ENCODE results near the gene NKTR.
"Not testable (repeated sequence)": the region's sequence is repeated elsewhere in the genome, so short reads cannot be mapped to it uniquely, and the experiment has no call there.

Gene NKTR

DNA sequence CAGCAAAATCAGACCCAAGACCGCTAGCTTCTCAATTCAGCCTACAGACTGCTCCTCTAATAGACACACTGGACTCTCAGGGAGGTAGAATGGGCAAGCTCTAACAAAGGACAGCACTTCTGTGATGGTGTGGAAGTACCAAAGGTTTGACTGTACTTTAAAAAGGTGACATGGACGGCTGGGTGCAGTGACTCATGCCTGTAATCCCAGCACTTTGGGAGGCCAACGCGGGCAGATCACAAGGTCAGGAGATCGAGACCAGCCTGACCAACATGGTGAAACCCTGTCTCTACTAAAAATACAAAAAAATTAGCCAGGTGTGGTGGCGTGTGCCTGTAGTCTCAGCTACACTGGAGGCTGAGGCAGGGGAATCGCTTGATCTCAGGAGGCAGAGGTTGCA, 3.4 kb upstream of the NKTR start:
- not testable (repeated sequence) for H3K4me1 ChIP-seq (ENCODE audit: control insufficient read depth, insufficient read depth, low read length, unreplicated experiment); H3K27me3 ChIP-seq (ENCODE audit: insufficient read depth, low read length); H3K4me3 ChIP-seq (ENCODE audit: low read depth, low read length); H3K27ac ChIP-seq (ENCODE audit: low read depth, low read length); H2AFZ ChIP-seq (ENCODE audit: low read length, unreplicated experiment)
- Histone ChIP-seq H3K36me3 (ENCODE audit: insufficient read depth, low read length) (peaks cover 22% of the 10 kb centered on the region), H3K79me2 (ENCODE audit: control insufficient read depth, insufficient read depth, low read length, unreplicated experiment) (peaks cover 23% of the 10 kb centered on the region)

DNA sequence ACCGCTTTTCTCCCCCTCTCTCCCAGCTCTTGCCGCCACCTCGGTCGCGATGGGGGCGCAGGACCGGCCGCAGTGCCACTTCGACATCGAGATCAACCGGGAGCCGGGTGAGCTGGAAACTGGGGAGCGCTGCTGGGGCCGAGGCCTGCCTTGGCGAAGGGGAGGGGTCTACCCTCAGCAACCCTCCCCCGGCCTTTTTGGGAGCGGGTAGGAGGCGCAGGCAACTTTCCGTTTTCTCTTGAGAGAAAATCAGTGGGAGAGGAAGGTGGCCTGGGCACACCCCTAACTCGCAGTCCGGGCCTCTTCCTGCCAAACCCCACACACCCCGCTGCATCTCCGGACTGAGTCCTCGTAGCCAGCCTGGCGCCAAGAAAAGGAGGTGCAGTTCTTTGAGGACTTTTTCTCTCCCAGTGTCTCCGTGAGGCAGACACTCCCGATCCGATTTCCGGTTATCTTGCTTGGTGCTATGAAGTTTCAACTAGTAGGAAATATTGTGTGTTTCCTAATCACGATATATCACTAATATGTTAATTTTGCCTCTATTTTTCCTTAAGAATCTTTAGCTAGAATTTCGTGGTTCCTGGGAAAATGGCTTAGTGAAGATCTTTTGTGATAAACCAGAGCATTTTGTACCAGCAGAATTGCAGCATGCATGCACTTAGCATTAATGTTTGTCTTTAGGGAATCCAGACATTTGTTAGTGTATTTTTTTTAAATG, 631 bp downstream of the NKTR start:
- H3K4me1 ChIP-seq (ENCODE audit: control insufficient read depth, insufficient read depth, low read length, unreplicated experiment), result peaks cover 13% of the 10 kb centered on the region
- H3K27ac ChIP-seq (ENCODE audit: low read depth, low read length), result peak overlapping the region; percentile 83
- H3K4me3 ChIP-seq (ENCODE audit: low read depth, low read length), result peak overlapping the region; percentile 80
- H2AFZ ChIP-seq (ENCODE audit: low read length, unreplicated experiment), result peak overlapping the region; percentile 91
- no peaks in the 10 kb centered on the region for H3K27me3 ChIP-seq (ENCODE audit: insufficient read depth, low read length)
- peaks cover 15% of the 10 kb centered on the region for H3K36me3 ChIP-seq (ENCODE audit: insufficient read depth, low read length)
- H3K79me2 ChIP-seq (ENCODE audit: control insufficient read depth, insufficient read depth, low read length, unreplicated experiment), result peaks cover 54% of the 10 kb centered on the region

DNA sequence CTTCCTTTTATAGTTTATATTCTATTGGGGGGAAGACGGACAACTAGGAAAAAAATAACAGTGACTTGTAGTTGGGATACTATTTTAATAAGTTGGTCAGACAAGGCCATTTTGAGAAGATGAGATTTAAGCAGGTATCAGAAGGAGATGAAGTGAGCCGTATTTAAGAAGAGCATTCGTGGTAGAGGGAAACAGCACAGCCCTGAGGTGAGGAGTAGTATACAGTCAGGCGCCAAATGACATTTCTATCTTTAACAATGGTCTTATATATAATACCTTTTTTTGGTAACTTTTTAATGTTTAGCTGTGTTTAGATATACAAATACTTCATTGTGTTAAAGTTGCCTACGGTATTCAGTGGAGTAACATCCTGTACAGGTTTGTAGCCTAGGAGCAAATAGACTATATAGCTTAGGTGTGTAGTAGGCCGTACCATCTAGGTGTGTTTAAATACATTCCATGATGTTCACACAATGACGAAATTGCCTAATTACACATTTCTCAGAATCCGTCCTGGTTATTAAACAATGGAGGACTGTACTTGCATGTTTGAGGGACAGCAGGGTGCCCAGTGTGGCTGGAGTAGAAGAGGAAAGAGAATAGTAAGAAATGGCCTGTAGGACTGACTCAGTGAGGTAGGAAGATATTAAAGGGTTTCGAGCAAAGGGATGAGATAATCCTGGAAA, 1.6 kb downstream of the NKTR start:
- no peaks in the 10 kb centered on the region for H3K27me3 ChIP-seq (ENCODE audit: insufficient read depth, low read length)
- peaks cover 62% of the 10 kb centered on the region for H3K79me2 ChIP-seq (ENCODE audit: control insufficient read depth, insufficient read depth, low read length, unreplicated experiment)
- no peak overlapping the region for H2AFZ ChIP-seq (ENCODE audit: low read length, unreplicated experiment)
- H3K36me3 ChIP-seq (ENCODE audit: insufficient read depth, low read length), result peaks cover 19% of the 10 kb centered on the region
- H3K4me1 ChIP-seq (ENCODE audit: control insufficient read depth, insufficient read depth, low read length, unreplicated experiment), result peaks cover 13% of the 10 kb centered on the region
- peak overlapping the region; percentile 80 for H3K4me3 ChIP-seq (ENCODE audit: low read depth, low read length)
- H3K27ac ChIP-seq (ENCODE audit: low read depth, low read length), result peak overlapping the region; percentile 83

DNA sequence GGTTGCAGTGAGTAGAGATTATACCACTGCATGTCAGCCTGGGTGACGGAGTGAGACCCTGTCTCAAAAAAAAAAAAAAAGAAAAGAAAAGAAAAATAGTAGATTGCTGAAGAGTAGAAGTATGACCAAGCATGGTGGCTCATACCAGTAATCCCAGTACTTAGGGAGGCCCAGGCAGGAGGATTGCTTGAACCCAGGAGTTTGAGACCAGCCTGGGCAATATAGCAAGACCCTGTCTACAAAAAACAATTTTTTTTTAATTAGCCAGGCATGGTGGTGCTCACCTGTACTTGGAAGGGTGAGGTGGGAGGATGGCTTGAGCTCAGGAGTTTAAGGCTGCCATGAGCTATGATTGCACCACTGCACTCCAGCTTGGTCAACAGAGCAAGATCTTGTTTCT, 2.5 kb downstream of the NKTR start:
- Histone ChIP-seq H3K27ac (ENCODE audit: low read depth, low read length) (no peak overlapping the region), H3K27me3 (ENCODE audit: insufficient read depth, low read length) (no peaks in the 10 kb centered on the region), H3K4me3 (ENCODE audit: low read depth, low read length) (no peak overlapping the region), H2AFZ (ENCODE audit: low read length, unreplicated experiment) (no peak overlapping the region), H3K36me3 (ENCODE audit: insufficient read depth, low read length) (peaks cover 23% of the 10 kb centered on the region), H3K79me2 (ENCODE audit: control insufficient read depth, insufficient read depth, low read length, unreplicated experiment) (peaks cover 71% of the 10 kb centered on the region), H3K4me1 (ENCODE audit: control insufficient read depth, insufficient read depth, low read length, unreplicated experiment) (peaks cover 13% of the 10 kb centered on the region)

DNA sequence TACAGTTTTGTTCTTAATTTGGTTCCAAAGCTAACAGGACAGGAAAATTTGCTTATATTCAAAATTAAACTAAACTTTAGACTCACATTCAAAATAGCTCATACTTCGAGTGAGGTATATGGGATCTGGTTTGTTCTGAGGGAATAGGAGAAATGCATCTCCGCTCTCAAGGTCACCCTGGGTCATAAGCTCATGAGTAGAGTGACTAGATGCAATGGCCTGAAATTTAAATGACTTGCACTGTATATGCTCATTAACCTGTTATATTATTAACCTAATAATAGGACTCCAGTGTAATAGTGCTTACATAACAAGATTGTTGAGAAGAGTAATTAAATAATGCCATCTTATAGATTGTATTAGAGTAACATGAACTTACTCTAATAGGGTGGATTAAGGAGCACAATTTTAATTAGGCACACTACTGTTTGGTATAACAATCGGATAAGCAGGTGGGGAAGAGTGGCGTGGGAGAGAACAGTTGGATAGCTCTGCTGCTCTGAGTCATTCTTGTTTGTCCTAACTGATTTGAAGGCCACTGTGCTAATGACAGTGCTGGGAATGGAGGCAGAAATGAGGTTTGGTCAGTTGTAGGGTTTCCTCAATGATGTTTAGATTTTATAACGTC, 5.2 kb downstream of the NKTR start:
- no peak overlapping the region for H2AFZ ChIP-seq (ENCODE audit: low read length, unreplicated experiment)
- no peaks in the 10 kb centered on the region for H3K27me3 ChIP-seq (ENCODE audit: insufficient read depth, low read length)
- peaks cover 94% of the 10 kb centered on the region for H3K79me2 ChIP-seq (ENCODE audit: control insufficient read depth, insufficient read depth, low read length, unreplicated experiment)
- H3K4me3 ChIP-seq (ENCODE audit: low read depth, low read length), result no peak overlapping the region
- no peak overlapping the region for H3K27ac ChIP-seq (ENCODE audit: low read depth, low read length)
- H3K4me1 ChIP-seq (ENCODE audit: control insufficient read depth, insufficient read depth, low read length, unreplicated experiment), result peaks cover 21% of the 10 kb centered on the region
- H3K36me3 ChIP-seq (ENCODE audit: insufficient read depth, low read length), result peaks cover 26% of the 10 kb centered on the region

DNA sequence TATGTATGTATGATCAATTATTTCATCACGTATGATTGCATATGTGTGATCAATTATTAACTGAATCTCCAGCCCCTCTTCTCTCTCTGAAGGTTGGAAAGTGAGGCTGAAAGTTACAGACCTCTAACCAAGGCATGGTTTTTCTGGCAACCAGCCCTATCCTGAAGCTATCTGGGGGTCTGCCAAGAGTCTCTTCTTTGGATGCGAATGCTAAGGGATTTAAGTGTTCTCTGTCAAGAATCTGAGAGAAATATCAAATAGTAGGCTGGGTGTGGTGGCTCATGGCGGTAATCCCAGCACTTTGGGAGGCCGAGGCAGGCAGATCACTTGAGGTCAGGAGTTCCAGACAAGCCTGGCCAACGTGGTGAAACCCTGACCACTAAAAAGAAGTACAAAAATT, 8.1 kb downstream of the NKTR start:
- H3K79me2 ChIP-seq (ENCODE audit: control insufficient read depth, insufficient read depth, low read length, unreplicated experiment), result peaks cover 94% of the 10 kb centered on the region

DNA sequence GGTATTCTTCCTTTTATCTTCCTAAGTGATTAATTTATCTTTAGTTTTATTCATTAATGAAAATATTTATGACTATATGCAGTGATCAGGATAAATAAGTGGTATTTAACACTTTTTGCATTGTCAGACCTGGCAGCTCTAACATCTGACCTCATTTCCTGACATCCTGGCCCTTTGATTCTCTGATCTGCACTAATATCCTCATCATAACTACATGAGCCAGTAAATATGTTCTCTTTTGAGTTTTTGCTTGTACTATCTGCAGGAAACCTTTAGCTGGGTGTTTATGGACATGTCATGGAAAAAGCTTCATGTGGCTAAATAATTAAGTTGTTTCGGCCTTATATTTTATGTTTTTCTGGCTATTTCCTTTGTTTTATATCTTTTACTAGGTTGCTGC, 10.5 kb downstream of the NKTR start:
- Histone ChIP-seq H3K27ac (ENCODE audit: low read depth, low read length) (peak overlapping the region; percentile 29; the same call in 1 of the 2 replicates), H3K79me2 (ENCODE audit: control insufficient read depth, insufficient read depth, low read length, unreplicated experiment) (peaks cover 93% of the 10 kb centered on the region), H3K4me3 (ENCODE audit: low read depth, low read length) (no peak overlapping the region), H3K4me1 (ENCODE audit: control insufficient read depth, insufficient read depth, low read length, unreplicated experiment) (peaks cover 13% of the 10 kb centered on the region), H2AFZ (ENCODE audit: low read length, unreplicated experiment) (no peak overlapping the region), H3K36me3 (ENCODE audit: insufficient read depth, low read length) (peaks cover 11% of the 10 kb centered on the region; the same call in 1 of the 2 replicates), H3K27me3 (ENCODE audit: insufficient read depth, low read length) (no peaks in the 10 kb centered on the region)

More for the DNA sequence above, 8.1 kb downstream of the NKTR start:
- H3K27ac ChIP-seq (ENCODE audit: low read depth, low read length), result no peak overlapping the region
- no peaks in the 10 kb centered on the region for H3K27me3 ChIP-seq (ENCODE audit: insufficient read depth, low read length)
- H3K4me1 ChIP-seq (ENCODE audit: control insufficient read depth, insufficient read depth, low read length, unreplicated experiment), result peaks cover 21% of the 10 kb centered on the region
- peaks cover 26% of the 10 kb centered on the region for H3K36me3 ChIP-seq (ENCODE audit: insufficient read depth, low read length)
- no peak overlapping the region for H3K4me3 ChIP-seq (ENCODE audit: low read depth, low read length)
- H2AFZ ChIP-seq (ENCODE audit: low read length, unreplicated experiment), result no peak overlapping the region

DNA sequence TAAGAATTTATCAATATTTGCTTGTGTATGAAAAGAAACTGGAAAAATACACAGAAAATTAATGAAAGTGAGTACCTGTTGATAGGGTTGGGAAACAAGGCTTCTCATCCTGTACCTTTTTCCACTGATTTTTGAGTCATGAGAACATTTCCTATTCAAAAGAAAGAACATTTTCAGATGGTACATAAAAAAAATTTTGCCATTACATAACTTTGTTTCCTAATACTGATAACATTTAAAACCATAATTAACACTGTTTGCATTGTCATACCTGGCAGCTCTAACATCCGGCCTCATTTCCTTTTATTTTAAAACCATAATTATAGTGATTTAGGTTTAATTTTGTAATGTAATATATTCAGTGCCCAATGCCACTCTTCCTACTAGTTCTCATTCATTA, 11.7 kb downstream of the NKTR start:
- peaks cover 94% of the 10 kb centered on the region for H3K79me2 ChIP-seq (ENCODE audit: control insufficient read depth, insufficient read depth, low read length, unreplicated experiment)

DNA sequence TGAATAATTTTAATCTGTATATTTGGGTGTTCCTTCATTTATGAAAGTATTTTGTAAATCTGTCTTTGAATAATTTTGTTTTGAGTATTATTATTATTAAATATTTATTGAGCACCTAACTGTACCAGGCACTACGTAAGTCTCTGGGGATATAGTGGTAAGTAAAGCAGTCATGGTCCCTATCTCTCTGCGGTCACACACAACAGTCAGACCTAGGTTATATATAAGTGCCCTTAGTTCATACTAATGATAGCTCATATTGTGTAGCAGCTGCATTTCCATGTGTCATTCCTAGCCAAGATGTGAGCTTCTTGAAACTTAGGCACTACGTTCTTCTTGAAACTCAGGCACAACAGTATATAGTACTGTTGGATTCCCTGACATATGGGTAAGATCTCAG, 12.4 kb downstream of the NKTR start:
- peaks cover 13% of the 10 kb centered on the region for H3K4me1 ChIP-seq (ENCODE audit: control insufficient read depth, insufficient read depth, low read length, unreplicated experiment)
- no peaks in the 10 kb centered on the region for H3K27me3 ChIP-seq (ENCODE audit: insufficient read depth, low read length)
- no peak overlapping the region for H3K27ac ChIP-seq (ENCODE audit: low read depth, low read length)
- peaks cover 91% of the 10 kb centered on the region for H3K79me2 ChIP-seq (ENCODE audit: control insufficient read depth, insufficient read depth, low read length, unreplicated experiment)
- no peak overlapping the region for H3K4me3 ChIP-seq (ENCODE audit: low read depth, low read length)
- peaks cover 7% of the 10 kb centered on the region; the same call in 1 of the 2 replicates for H3K36me3 ChIP-seq (ENCODE audit: insufficient read depth, low read length)
- H2AFZ ChIP-seq (ENCODE audit: low read length, unreplicated experiment), result no peak overlapping the region

More for the DNA sequence above, 11.7 kb downstream of the NKTR start:
- Histone ChIP-seq H2AFZ (ENCODE audit: low read length, unreplicated experiment) (no peak overlapping the region), H3K27ac (ENCODE audit: low read depth, low read length) (no peak overlapping the region), H3K36me3 (ENCODE audit: insufficient read depth, low read length) (peaks cover 9% of the 10 kb centered on the region; the same call in 1 of the 2 replicates), H3K4me1 (ENCODE audit: control insufficient read depth, insufficient read depth, low read length, unreplicated experiment) (peaks cover 13% of the 10 kb centered on the region), H3K27me3 (ENCODE audit: insufficient read depth, low read length) (no peaks in the 10 kb centered on the region), H3K4me3 (ENCODE audit: low read depth, low read length) (no peak overlapping the region)

DNA sequence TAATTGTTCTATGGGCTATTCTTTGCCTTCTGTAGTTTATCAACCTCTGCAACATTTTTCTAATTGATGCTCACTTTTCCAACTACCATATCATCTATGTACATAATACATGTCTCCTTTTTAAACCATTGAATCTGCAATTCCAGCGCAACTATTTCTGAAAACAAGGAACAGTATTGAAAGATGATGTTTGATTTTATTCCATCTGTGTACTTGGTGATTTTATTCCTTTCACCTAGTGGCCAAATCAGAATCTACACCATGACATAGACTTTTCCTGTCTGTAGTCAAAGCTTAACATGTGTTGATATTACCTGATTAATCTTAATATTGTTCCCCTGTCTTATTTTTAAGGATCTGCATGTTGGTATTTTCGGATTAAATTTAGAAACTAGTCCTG, 13.0 kb downstream of the NKTR start:
- Histone ChIP-seq H3K27me3 (ENCODE audit: insufficient read depth, low read length) (no peaks in the 10 kb centered on the region), H3K4me3 (ENCODE audit: low read depth, low read length) (no peak overlapping the region), H3K4me1 (ENCODE audit: control insufficient read depth, insufficient read depth, low read length, unreplicated experiment) (peaks cover 13% of the 10 kb centered on the region), H3K27ac (ENCODE audit: low read depth, low read length) (no peak overlapping the region), H3K36me3 (ENCODE audit: insufficient read depth, low read length) (peaks cover 6% of the 10 kb centered on the region; the same call in 1 of the 2 replicates), H3K79me2 (ENCODE audit: control insufficient read depth, insufficient read depth, low read length, unreplicated experiment) (peaks cover 85% of the 10 kb centered on the region), H2AFZ (ENCODE audit: low read length, unreplicated experiment) (no peak overlapping the region)

Data from ACC112 (cell line).